DND-41 (cell line): ENCODE measurements around the gene KIF26A.

Source experiments
- EZH2 ChIP-seq: IDR thresholded peaks from 3 replicates; pipeline ENCODE4 v1.6.1; 2012; ENCODE audit warnings: borderline replicate concordance, low read depth, mild to moderate bottlenecking, moderate library complexity, low read length, inconsistent platforms; ENCODE audit not compliant: severe bottlenecking
- TF ChIP-seq, protein P1 (sequence below): IDR thresholded peaks from 2 replicates; pipeline ENCODE4 v1.5.1; 2012; ENCODE audit warnings: borderline replicate concordance, low read length, moderate library complexity, mild to moderate bottlenecking; ENCODE audit not compliant: poor library complexity, severe bottlenecking; ENCODE audit errors: extremely low read depth

DNA sequence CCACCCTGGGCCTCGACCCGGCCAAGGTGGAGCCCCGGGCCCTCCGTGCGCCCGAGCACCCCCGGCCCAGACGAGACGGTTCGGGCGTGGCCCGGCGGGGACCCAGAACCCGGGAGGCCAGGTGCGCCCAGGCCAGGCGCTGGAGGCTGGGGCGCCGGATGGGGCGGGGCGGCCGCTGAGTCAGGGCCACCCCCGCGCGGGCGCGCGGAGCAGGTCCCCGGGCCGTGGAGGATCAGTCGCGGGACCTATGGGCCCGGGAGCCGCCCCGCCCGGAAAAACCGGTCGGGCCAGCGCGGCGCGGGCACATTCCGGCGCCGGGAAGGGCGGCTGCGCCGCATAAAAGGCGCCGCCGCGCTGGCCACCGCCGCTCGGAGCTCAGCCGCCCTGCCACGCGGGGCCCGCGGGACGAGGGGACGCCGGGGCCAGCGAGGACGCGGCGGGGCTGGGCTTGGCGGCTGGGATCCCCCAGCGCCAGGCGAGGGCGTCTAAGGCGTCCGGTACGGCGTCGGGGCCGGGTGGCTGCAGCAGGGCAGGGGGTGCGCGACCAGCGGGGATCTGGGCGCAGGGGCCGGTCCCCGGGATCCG lies 21.5 kb upstream of the KIF26A start:
- TF ChIP-seq, protein P1, sequence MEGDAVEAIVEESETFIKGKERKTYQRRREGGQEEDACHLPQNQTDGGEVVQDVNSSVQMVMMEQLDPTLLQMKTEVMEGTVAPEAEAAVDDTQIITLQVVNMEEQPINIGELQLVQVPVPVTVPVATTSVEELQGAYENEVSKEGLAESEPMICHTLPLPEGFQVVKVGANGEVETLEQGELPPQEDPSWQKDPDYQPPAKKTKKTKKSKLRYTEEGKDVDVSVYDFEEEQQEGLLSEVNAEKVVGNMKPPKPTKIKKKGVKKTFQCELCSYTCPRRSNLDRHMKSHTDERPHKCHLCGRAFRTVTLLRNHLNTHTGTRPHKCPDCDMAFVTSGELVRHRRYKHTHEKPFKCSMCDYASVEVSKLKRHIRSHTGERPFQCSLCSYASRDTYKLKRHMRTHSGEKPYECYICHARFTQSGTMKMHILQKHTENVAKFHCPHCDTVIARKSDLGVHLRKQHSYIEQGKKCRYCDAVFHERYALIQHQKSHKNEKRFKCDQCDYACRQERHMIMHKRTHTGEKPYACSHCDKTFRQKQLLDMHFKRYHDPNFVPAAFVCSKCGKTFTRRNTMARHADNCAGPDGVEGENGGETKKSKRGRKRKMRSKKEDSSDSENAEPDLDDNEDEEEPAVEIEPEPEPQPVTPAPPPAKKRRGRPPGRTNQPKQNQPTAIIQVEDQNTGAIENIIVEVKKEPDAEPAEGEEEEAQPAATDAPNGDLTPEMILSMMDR, result no peak
- TF ChIP-seq EZH2, result no peak
